ENCODE measurements around the gene TUBB1.

TUBB1 gene

DNA sequence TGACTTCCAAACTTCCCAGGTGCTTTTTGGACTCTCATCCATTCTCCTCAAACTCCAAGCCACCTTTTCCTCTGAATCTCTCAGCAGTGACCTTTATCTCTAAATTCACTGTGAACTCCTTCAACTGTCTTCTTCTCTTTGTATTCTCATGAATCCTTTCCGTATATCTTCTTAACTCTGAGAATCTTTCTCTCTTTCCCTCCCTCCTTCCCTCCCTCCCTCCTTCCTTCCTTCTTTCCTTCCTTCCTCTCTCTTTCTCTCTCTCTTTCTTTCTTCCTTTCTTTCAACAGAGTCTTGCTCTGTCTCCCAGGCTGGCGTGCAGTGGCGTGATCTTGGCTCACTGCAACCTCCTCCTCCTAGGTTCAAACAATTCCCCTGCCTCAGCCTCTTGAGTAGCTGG lies 27.6 kb downstream of the TUBB1 start:
- DNase-seq: no peak

DNA sequence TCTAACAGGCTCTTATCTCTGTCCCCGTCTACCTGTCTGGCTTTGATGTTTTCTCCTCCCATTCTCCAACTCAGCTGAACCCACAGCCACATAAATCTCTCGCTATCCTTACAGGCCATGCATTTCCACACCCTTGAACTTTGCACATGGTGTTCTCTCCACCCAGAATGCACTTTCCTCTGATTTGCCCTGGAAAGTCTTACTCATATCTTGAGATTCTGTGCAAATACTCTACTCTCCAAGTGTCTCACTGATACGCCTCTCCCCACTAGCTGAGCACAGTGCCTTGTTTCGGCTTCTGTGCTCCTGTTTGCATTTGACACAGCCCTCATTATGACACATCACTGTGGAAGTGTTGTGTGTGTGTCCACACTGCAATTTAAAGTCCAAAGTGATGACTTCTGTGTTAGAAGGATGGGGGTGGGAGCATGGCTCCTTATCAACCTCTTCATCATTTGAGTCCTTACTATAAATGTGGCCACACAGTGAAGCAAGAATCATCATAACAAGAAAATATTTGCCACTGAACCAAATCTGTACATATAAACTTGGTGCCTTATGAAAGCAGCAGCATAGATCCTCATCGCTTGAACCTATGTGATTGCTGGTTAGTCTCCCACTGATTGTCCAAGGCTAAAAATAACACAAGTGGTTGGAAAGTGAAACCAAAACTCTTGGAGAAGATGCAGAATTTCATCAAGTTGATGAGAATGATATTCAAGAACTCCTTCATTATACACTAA lies 28.9 kb downstream of the TUBB1 start:
- DNase-seq: no peak

DNA sequence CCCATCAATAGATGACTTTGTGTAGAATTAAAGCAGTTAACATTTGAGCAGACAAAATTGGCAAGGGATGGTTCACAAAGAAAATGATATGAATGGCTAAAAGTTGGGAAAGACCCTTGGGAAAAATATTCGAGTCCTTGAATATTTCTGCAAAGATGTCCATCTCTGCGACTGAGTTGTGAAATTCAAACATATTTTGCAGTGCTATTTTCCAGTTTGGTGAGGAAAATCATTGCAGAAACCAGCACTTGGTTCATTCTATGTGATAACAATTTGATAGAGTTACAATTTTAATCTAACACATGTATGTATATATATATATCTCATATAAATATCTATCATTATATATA lies 29.4 kb downstream of the TUBB1 start:
- DNase-seq: no peak

DNA sequence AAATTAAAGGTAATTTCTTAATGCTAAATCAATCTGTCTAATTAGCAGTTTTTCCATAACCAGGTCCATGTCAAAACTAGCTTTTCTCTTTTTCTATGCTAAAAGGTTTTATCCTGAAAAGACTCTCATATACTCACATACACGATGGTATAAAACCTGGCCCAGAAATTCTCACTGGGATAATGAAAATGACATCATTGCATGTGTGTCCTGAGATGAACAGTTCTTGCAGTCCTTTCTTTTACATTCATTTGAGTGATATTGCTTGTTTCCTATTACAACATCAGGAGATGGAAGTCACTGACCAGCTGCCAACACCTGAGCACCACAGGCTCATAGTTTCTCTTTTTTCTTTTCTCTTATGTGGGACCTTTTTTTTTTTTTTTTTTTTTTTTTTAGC lies 31.2 kb downstream of the TUBB1 start:
- no peak for DNase-seq

DNA sequence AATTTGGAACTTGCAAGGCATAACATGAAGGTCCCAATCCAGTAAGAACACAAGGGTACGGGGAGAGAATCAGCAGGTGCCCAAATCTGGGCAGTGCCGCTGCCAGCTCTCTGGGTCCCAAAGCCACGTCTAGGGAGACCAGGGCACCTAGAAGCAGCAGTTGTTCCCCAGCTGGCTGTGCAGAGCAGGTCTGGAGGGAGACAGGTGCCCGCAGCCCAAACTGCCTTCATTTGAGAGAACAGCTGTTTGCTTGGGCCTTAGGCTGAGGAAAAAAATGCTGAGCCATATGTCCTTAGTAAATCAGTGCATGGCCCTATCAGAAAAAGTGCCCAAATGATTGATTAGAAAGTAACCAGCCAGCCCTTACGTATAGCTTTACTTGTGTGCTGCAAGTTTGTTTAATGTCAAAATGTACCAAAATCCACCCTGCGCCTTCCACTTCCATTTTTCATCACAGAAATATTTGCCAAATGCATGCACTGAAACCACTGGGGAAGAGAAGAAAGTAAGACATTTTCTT lies 32.5 kb downstream of the TUBB1 start:
- DNase-seq: peak; percentile 31

DNA sequence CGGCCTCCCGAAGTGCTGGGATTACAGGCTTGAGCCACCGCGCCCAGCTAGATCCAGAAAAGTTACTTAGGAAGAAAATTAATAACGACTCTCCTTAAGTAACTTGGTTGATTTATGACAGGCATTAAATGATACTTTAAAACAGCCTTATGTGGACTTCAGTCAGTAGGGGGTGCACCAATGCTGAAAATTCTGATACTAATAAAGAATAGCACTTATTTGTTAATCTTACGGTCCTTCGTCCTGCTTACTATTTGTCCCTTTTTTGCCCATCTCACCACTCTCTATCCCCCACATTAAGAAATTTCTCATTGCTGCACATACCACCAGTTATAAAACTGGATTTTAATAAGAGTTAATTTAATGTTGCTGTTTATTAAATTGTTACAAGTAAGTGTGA lies 36.1 kb downstream of the TUBB1 start:
- DNase-seq: no peak

DNA sequence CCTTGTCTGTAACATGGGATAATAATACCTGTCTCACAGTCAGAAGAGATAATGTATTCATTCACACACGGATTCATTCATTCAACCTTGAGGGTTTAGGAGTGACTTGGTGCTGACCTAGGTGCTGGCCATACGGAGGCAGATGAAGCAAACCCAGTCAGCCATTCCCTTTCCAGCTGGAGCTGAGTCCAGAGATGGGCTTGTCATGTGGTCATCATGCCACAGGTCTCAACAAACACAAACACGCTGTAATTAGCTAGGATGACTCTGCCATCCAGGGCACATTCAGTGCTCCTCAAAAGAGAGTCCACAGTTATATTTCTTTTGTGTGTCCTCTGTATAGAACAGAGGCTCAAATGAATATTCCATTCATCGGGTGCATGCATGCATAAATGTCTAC lies 42.9 kb downstream of the TUBB1 start:
- DNase-seq: no peak

DNA sequence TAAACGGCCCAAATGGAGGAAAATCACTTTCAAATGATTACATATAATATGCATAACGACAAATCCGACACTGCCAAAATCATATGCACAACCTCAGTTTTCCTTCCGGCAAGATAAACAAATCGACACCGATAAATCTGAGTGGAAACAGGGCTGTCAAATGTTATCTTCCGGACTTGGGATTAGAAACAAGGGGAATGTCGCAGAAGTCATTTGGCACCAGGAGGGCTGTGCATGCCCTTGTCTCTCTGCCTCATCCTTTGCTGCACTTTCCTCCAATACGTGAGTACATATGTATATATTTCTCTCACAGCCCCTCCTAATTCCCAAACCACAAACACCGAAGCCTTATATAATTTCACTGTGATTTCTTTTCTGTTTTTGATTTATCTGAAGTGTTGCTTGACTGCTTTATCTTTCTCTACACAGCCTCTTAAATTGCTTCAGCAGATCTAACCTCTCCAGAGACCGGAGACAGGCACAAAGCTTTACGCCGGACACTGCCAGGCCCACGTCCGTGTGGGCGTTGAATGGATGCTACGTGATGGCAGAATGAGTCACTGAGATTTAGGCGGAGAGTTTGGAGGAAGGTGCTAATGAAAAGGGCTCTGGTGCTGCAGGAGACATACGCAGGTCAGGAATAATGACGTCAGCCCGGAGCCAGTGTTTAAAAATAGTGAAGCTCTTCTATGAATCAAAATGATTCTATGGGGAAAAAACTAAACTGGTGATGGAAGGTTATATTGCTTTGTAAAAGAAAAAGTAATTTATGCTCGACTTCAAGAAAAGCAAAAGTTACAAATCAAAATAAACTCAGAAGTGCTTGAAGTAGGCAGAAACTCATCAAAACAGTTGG lies 44.4 kb downstream of the TUBB1 start:
- no peak for DNase-seq

DNA sequence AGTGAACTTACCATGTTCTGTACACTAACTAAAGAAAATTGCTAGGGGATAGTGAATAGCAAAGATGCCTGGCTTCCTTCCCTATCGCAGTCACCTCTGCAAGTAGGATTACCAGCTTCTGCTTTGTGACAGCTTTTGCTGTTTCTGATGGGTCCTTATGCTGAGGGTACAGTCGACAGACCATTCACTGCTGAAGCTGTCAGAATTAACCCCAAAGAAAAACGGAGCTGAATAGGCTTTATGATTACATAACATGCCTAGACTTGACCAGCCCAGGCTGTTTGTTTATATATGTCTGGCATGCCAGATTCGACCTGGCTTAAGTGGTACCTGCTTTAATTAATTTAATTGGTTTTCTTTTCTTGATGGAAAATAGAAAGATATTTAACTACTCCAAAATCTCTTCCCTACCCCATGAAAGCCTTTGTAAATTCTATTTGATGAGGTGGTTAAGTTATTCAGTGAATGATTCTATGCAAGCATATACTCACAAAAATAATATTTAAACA lies 45.0 kb downstream of the TUBB1 start:
- DNase-seq: no peak

DNA sequence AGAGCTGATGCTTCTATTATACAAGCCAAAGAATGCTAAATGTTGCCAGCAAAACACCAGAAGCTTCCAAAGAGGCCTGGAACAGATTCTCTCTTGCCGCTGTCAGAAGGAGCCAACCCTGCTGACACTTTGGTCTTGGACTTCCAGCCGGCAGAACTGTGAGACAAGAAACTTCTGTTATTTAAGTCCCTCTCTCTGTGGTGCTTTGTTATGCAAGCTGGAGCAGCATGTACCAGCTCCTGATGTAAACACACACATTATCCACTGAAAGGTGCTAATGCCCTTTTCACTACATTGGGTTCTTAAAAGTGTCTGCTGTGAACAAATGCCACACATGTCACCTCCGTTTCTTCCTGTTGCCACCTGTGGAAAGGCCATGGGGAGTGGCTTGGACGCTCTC lies 49.3 kb downstream of the TUBB1 start:
- DNase-seq: no peak

DNA sequence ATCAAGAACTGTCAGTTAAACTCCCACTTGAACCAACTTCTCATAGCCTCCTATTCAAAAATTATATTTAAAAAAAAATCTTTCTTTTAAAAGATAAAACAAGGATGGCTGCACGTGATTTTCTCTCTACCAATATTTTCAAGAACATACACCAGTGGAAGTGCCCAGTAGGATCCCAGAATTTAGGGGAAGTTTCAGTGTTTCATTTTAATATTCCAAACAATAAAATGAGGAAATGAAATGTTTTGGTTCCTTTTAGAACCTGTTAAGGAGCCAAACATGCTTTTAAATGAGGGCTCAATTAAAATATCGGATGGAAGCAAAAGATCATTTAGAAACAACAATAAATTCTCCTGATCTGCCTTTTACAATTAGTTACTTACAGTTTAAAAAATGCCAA lies 49.8 kb downstream of the TUBB1 start:
- no peak for DNase-seq

DNA sequence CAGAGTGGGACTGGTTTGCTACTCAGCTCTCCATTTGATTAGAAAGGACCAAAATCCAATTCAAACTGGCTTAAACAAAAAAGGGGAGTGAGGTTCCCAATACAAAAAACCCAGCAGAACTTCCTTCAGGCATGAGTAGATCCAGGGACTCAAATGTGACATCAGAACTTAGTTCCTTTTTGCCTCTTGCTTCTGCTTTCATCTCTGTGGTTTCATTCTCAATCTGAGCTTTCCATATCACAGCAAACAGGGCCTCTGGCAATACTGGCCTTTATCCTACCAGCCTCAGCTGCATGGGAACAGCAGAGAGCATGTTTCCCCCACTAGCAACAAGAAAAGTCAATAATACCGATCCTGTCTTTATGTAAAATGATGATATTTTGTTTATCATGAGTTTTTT lies 52.0 kb downstream of the TUBB1 start:
- no peak for DNase-seq

DNA sequence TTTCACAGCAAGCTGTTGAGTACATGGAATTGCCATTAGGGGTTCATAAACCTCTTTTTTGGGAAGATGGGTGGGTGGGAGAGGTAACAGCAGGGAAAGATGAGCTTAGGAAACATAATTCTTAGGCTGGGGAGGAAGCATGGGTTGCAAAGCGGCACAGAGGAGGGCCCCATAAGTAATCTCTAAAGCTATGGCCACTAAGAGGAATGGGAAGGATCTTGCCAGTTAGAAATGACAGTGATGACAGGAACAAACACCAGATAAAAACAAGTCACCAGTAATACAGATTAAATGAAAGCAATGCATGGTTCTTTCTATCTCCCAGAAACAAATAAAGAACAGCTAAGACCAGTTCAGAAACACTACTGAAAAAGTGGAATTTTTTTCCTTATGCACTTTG lies 54.4 kb downstream of the TUBB1 start:
- no peak for DNase-seq

DNA sequence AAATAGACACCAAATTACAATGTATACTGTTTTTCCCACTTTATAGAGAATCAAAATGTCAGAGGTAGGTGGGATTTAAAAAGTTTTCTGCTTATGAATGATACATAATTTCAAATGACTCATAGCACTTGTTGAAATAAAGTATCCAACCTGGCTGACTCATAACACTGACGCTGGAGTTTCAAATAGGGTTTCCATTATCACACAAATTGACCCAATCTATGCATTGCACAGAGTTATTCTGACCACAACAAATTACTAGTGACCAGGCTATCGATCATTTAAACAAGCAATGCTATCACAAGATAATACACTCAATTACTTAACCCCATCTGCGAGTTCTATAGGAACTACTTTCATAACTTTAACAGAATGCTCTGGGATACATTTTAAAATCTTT lies 55.2 kb downstream of the TUBB1 start:
- no peak for DNase-seq

DNA sequence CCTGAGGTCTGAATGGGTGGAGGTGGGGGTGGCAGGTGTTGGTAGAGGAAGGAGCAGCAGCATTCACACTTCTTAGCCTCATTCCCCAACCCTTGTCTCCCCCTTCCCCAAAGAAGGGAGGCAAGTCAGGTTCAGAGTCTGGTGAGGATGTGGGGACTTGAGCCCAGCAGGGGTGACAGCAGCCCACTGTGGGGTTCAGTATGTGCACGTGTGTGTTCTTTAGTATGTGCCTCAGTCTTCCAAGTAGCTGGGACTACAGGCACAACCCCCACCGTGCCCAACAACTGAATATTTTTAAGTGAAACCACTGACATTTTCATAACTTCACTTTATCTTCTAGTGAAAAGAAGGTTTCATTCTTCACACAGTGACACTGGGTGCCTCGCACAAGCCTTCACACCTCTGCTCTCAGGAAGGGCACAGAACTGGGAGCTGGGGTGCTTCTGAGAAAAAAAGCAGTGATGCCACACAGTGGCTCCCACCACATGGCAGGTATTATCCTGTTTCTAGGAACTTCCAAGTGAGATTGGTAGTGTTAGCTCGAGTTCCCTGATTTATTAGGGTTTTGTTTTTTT lies 56.8 kb downstream of the TUBB1 start:
- DNase-seq: no peak
